Measurements from ENCODE around the gene CCSER1. TPM values are rescaled to one million over a fixed set of nuclear protein-coding genes. Genes with fewer than 3 reads are reported as not detected.
"Not testable (repeated sequence)": the region's sequence is repeated elsewhere in the genome, so short reads cannot be mapped to it uniquely, and the experiment has no call there.

The CCSER1 gene
- total RNA-seq, 4 donors from 2014 or later = 4.0 to 6.0 (median 4.8) TPM

- Histone ChIP-seq H3K36me3 (no peaks in the 10 kb centered on the region), H3K27me3 (no peaks in the 10 kb centered on the region), H3K4me1 (no peaks in the 10 kb centered on the region), H3K27ac (no peak overlapping the region), H3K9me3 (peaks cover 0 to 19% (median 0%) of the 10 kb centered on the region in 4 donors), H3K4me3 (no peak overlapping the region)
- TF ChIP-seq EP300 (IDR thresholded peaks at IDR 0.05) = no peak
- 27 to 45% methylated on average over 1 of the region's 1 CpG for WGBS, 2 donors
- no peak for DNase-seq (ENCODE audit: low spot score in 2 of 2)
Observed at GRCh38 chr4:90904021-90904420, 776.8 kb downstream of the CCSER1 start.

GRCh38 chr4:90906239-90906638 lies 779.0 kb downstream of the CCSER1 start:
- TF ChIP-seq EP300 (IDR thresholded peaks at IDR 0.05) (no peak), POLR2A (IDR thresholded peaks at IDR 0.05) (no peak)
- Histone ChIP-seq H3K36me3 (no peaks in the 10 kb centered on the region), H3K27ac (no peak overlapping the region), H3K4me1 (no peaks in the 10 kb centered on the region), H3K27me3 (no peaks in the 10 kb centered on the region), H3K9me3 (peaks cover 0 to 18% (median 0%) of the 10 kb centered on the region in 4 donors), H3K4me3 (no peak overlapping the region)
- WGBS, 2 donors = 66 to 70% methylated on average over 3 of the region's 3 CpGs
- DNase-seq (ENCODE audit: low spot score in 2 of 2) = no peak

DNA sequence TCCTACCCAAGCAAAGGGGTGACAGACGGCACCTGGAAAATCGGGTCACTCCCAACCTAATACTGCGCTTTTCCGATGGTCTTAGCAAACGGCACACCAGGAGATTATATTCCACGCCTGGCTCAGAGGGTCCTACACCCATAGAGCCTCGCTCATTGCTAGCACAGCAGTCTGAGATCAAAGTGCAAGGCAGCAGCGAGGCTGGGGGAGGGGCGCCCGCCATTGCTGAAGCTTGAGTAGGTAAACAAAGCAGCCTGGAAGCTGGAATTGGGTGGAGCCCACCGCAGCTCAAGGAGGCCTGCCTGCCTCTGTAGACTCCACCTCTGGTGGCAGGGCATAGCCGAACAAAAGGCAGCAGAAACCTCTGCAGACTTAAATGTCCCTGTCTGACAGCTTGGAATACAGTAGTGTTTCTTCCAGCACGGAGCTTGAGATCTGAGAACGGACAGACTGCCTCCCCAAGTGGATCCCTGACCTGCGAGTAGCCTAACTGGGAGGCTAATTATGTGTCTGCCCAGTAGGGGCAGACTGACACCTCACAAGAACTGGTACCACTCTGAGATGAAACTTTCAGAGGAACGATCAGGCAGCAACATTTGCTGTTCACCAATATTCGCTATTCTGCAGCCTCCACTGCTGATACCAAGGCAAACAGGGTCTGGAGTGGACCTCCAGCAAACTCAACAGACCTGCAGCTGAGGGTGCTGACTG lies 784.7 kb downstream of the CCSER1 start:
- H3K27ac ChIP-seq; DNase-seq (ENCODE audit: low spot score in 2 of 2); H3K27me3 ChIP-seq; H3K4me3 ChIP-seq; H3K4me1 ChIP-seq; H3K36me3 ChIP-seq; H3K9me3 ChIP-seq: not testable (repeated sequence)
- WGBS, 2 donors = 93 to 97% methylated on average over 15 to 17 of the region's 17 CpGs

DNA sequence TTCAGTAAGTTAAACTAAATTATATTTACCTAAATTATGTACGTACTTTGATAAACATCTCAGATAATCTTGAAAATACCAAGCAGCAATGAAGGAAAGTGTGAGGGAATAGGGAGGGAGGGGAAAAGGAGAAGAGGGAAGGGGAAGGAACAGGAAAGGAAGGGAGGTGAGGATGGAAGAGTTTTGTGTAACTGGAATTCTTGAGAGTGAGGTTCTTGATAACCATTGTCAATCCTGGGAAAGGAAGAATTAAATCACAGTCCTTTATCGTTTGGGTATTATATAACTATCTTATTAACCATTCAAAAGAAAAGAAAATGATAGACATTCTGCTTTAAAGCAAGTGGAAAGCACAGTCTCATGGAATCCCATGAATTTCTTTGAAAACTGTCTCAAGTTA lies 795.0 kb downstream of the CCSER1 start:
- H3K9me3 ChIP-seq = no peaks in the 10 kb centered on the region
- no peaks in the 10 kb centered on the region for H3K27me3 ChIP-seq
- H3K27ac ChIP-seq = no peak overlapping the region
- WGBS, 2 donors = 77 to 83% methylated on average over 2 of the region's 2 CpGs
- TF ChIP-seq EP300 (IDR thresholded peaks at IDR 0.05) = no peak
- no peak for TF ChIP-seq POLR2A (IDR thresholded peaks at IDR 0.05)
- TF ChIP-seq, protein P1, sequence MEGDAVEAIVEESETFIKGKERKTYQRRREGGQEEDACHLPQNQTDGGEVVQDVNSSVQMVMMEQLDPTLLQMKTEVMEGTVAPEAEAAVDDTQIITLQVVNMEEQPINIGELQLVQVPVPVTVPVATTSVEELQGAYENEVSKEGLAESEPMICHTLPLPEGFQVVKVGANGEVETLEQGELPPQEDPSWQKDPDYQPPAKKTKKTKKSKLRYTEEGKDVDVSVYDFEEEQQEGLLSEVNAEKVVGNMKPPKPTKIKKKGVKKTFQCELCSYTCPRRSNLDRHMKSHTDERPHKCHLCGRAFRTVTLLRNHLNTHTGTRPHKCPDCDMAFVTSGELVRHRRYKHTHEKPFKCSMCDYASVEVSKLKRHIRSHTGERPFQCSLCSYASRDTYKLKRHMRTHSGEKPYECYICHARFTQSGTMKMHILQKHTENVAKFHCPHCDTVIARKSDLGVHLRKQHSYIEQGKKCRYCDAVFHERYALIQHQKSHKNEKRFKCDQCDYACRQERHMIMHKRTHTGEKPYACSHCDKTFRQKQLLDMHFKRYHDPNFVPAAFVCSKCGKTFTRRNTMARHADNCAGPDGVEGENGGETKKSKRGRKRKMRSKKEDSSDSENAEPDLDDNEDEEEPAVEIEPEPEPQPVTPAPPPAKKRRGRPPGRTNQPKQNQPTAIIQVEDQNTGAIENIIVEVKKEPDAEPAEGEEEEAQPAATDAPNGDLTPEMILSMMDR (IDR thresholded peaks at IDR 0.05) = no peak
- H3K4me1 ChIP-seq = no peaks in the 10 kb centered on the region
- H3K36me3 ChIP-seq = no peaks in the 10 kb centered on the region
- DNase-seq (ENCODE audit: low spot score in 2 of 2) = no peak
- H3K4me3 ChIP-seq = no peak overlapping the region

- DNase-seq (ENCODE audit: low spot score in 2 of 2) = no peak
- H3K27me3 ChIP-seq = no peaks in the 10 kb centered on the region
- no peaks in the 10 kb centered on the region for H3K9me3 ChIP-seq
- H3K36me3 ChIP-seq = no peaks in the 10 kb centered on the region
- H3K4me3 ChIP-seq = no peak overlapping the region
- H3K27ac ChIP-seq = no peak overlapping the region
- H3K4me1 ChIP-seq = no peaks in the 10 kb centered on the region
- TF ChIP-seq EP300 (IDR thresholded peaks at IDR 0.05) (no peak), POLR2A (IDR thresholded peaks at IDR 0.05) (no peak)
- TF ChIP-seq, protein P1 (IDR thresholded peaks at IDR 0.05) = no peak
Observed at GRCh38 chr4:90926957-90927356, 799.8 kb downstream of the CCSER1 start.

DNA sequence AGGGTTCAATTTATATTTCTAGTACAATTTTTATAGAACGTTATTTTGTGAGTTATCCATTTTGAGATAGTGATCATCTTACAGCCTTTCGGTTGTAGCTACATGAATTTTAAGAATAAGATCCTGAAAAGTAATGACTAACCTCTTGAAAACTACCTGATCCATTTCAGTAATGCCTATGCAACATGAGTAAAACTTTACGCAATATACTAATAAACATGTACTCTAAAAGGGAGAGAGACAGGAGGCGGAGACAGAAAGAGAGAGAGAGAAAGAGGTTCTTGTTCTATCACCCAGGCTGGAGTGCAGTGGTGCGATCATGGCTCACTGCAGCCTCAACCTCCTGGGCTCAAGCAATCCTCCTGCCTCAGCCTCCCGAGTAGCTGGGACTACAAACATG lies 816.1 kb downstream of the CCSER1 start:
- DNase-seq (ENCODE audit: low spot score in 2 of 2) = no peak
- no peaks in the 10 kb centered on the region for H3K4me1 ChIP-seq
- H3K36me3 ChIP-seq = no peaks in the 10 kb centered on the region
- no peak overlapping the region for H3K4me3 ChIP-seq
- TF ChIP-seq EP300 (IDR thresholded peaks at IDR 0.05) = no peak
- no peak for TF ChIP-seq POLR2A (IDR thresholded peaks at IDR 0.05)
- TF ChIP-seq, protein P1 (IDR thresholded peaks at IDR 0.05) = no peak
- WGBS, 2 donors = 92 to 95% methylated on average over 6 of the region's 6 CpGs
- H3K27me3 ChIP-seq = no peaks in the 10 kb centered on the region
- H3K9me3 ChIP-seq = no peaks in the 10 kb centered on the region
- no peak overlapping the region for H3K27ac ChIP-seq

GRCh38 chr4:90946945-90947344 lies 819.8 kb downstream of the CCSER1 start:
- no peak for DNase-seq (ENCODE audit: low spot score in 2 of 2)
- no peak overlapping the region for H3K4me3 ChIP-seq
- 42 to 54% methylated on average over 3 of the region's 3 CpGs for WGBS, 2 donors
- no peaks in the 10 kb centered on the region for H3K4me1 ChIP-seq
- no peaks in the 10 kb centered on the region for H3K36me3 ChIP-seq
- no peak for TF ChIP-seq EP300 (IDR thresholded peaks at IDR 0.05)
- TF ChIP-seq, protein P1 (IDR thresholded peaks at IDR 0.05) = no peak
- TF ChIP-seq POLR2A (IDR thresholded peaks at IDR 0.05) = no peak
- H3K27me3 ChIP-seq = no peaks in the 10 kb centered on the region
- H3K9me3 ChIP-seq = no peaks in the 10 kb centered on the region
- no peak overlapping the region for H3K27ac ChIP-seq
